ENCODE data around the gene TMEM201. TPM values are rescaled to one million over a fixed set of nuclear protein-coding genes. Genes with fewer than 3 reads are reported as not detected.

The TMEM201 gene
- total RNA-seq, 2 donors from 2014 or later, result 24.1 TPM

DNA sequence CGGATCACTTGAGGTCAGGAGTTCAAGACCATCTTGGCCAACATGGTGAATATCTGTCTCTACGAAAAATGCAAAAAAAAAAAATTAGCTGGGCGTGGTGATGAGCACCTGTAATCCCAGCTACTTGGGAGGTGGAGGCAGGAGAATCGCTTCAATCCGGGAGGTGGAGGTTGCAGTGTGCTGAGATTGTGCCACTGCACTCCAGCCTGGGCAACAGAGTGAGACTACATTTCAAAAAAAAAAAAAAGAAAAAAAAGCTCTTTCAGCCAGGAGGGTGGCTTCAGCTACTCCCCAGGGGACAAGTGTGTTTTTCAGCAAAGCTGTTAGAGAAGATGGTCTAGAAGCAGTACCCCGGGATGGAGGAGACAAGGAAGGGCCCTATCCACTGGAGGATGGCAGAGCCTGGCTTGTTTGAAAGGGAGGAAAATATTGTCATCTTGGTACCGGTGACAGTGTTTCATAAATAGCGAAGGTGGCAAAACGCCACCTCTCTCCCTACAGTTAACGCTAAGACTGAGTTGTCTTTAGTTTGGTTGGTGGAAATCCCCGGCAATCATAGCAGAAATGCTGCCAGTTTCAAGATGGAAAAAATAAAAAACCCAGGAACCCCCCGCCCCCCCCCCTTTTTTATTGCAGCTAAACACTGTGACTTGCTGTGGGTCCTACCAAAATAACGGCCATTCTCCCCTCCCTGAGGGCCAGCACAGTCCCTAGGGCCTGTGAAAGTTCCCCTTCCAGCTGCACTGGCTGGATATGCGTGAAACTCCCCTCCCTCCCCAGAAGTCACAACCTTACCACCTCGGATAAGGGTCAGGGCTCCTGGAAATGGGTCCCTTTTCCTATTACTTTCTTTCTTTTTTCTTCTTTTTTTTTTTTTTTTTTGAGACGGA is 66.4 kb downstream of the TMEM201 start:
- Histone ChIP-seq H3K36me3 (ENCODE audit: control insufficient read depth, insufficient read depth, low read length) (no peaks in the 10 kb centered on the region), H3K9me3 (ENCODE audit: control insufficient read depth, low read length) (no peaks in the 10 kb centered on the region), H3K9ac (ENCODE audit: extremely low read depth, low read length, poor library complexity, severe bottlenecking) (no peak overlapping the region), H3K27ac (ENCODE audit: low read depth, low read length) (no peak overlapping the region), H3K27me3 (ENCODE audit: control insufficient read depth, insufficient read depth, low read length, poor library complexity, severe bottlenecking) (peaks cover 44% of the 10 kb centered on the region), H3K4me3 (ENCODE audit: low read length) (no peak overlapping the region), H3K4me1 (ENCODE audit: control insufficient read depth, insufficient read depth, low read length) (no peaks in the 10 kb centered on the region)
- H3K9me3 Mint-ChIP-seq, result no peaks in the 10 kb centered on the region
- no peak for DNase-seq
- no peaks in the 10 kb centered on the region for H3K36me3 Mint-ChIP-seq (ENCODE audit: low read depth)
- H3K4me1 Mint-ChIP-seq, result peaks cover 2% of the 10 kb centered on the region
- no peak overlapping the region for H3K4me3 Mint-ChIP-seq
- WGBS, 2 experiments (ENCODE audit: insufficient coverage in 1 of 2, insufficient read length in 1 of 2), result 87 to 90% methylated on average over 7 to 15 of the region's 16 CpGs
- H3K27me3 Mint-ChIP-seq (ENCODE audit: insufficient read depth), result peaks cover 44% of the 10 kb centered on the region
- TF ChIP-seq, protein P1, sequence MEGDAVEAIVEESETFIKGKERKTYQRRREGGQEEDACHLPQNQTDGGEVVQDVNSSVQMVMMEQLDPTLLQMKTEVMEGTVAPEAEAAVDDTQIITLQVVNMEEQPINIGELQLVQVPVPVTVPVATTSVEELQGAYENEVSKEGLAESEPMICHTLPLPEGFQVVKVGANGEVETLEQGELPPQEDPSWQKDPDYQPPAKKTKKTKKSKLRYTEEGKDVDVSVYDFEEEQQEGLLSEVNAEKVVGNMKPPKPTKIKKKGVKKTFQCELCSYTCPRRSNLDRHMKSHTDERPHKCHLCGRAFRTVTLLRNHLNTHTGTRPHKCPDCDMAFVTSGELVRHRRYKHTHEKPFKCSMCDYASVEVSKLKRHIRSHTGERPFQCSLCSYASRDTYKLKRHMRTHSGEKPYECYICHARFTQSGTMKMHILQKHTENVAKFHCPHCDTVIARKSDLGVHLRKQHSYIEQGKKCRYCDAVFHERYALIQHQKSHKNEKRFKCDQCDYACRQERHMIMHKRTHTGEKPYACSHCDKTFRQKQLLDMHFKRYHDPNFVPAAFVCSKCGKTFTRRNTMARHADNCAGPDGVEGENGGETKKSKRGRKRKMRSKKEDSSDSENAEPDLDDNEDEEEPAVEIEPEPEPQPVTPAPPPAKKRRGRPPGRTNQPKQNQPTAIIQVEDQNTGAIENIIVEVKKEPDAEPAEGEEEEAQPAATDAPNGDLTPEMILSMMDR (conservative IDR thresholded peaks at IDR 0.05), result no peak
- no peak overlapping the region for H3K27ac Mint-ChIP-seq

DNA sequence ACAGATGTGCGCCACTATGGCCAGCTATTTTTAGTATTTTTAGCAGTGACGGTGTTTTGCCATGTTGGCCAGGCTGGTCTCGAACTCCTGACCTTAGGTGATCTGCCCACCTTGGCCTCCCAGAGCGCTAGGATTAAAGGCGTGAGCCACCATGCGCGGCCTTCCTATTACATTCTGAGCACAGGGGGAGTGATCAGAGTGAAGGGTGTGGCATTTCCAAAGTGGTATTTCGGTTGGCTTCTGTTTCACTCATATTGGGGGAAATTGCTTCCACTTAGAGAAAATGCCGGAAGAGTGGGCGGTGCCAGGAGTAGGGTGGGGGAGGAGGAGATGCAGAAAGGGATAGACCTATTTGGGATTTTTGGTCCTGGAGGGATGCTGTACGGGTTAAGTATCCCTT is 67.1 kb downstream of the TMEM201 start:
- no peaks in the 10 kb centered on the region for H3K4me1 ChIP-seq (ENCODE audit: control insufficient read depth, insufficient read depth, low read length)
- H3K27ac Mint-ChIP-seq, result no peak overlapping the region
- no peak overlapping the region for H3K4me3 Mint-ChIP-seq
- no peaks in the 10 kb centered on the region for H3K36me3 ChIP-seq (ENCODE audit: control insufficient read depth, insufficient read depth, low read length)
- no peak overlapping the region for H3K27ac ChIP-seq (ENCODE audit: low read depth, low read length)
- no peak overlapping the region for H3K4me3 ChIP-seq (ENCODE audit: low read length)
- no peaks in the 10 kb centered on the region for H3K9me3 ChIP-seq (ENCODE audit: control insufficient read depth, low read length)
- H3K9me3 Mint-ChIP-seq, result no peaks in the 10 kb centered on the region
- 95 to 98% methylated on average over 6 to 11 of the region's 11 CpGs for WGBS, 2 experiments (ENCODE audit: insufficient coverage in 1 of 2, insufficient read length in 1 of 2)
- no peak overlapping the region for H3K9ac ChIP-seq (ENCODE audit: extremely low read depth, low read length, poor library complexity, severe bottlenecking)
- peaks cover 2% of the 10 kb centered on the region for H3K4me1 Mint-ChIP-seq
- TF ChIP-seq, protein P1 (conservative IDR thresholded peaks at IDR 0.05), result no peak
- DNase-seq, result no peak
- H3K27me3 Mint-ChIP-seq (ENCODE audit: insufficient read depth), result peaks cover 36% of the 10 kb centered on the region
- no peaks in the 10 kb centered on the region for H3K36me3 Mint-ChIP-seq (ENCODE audit: low read depth)
- peaks cover 37% of the 10 kb centered on the region for H3K27me3 ChIP-seq (ENCODE audit: control insufficient read depth, insufficient read depth, low read length, poor library complexity, severe bottlenecking)

DNA sequence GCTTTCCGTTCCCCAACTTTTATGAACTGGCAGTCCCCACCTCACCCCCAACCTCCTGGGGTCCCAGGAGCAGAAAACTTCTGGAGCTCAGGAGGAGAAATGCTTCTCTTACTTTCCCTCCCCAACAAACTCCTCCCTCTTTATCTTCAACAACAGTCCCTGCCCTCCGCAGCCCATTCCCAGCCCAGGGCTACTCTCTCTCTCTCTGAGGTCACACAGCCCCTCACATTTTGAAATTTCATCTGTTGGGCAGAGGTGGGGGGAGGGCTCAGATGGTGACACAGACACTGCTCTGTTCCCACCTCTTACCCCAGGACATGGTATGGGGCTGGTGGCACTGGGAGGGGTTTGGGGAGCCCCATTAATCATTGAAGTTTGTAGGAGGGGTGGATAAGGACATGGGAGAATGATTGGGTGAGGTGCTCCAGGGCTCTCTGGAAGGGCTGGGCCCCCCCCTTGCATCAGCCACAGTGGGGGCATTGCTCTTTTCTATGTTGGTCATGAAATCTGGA is 68.9 kb downstream of the TMEM201 start:
- DNase-seq, result no peak
- H3K4me1 ChIP-seq (ENCODE audit: control insufficient read depth, insufficient read depth, low read length), result no peaks in the 10 kb centered on the region
- peaks cover 24% of the 10 kb centered on the region for H3K27me3 Mint-ChIP-seq (ENCODE audit: insufficient read depth)
- peaks cover 19% of the 10 kb centered on the region for H3K27me3 ChIP-seq (ENCODE audit: control insufficient read depth, insufficient read depth, low read length, poor library complexity, severe bottlenecking)
- H3K9ac ChIP-seq (ENCODE audit: extremely low read depth, low read length, poor library complexity, severe bottlenecking), result no peak overlapping the region
- no peaks in the 10 kb centered on the region for H3K36me3 ChIP-seq (ENCODE audit: control insufficient read depth, insufficient read depth, low read length)
- H3K27ac Mint-ChIP-seq, result no peak overlapping the region
- WGBS, 2 experiments (ENCODE audit: insufficient coverage in 1 of 2, insufficient read length in 1 of 2), result 78 to 100% methylated on average over 1 to 2 of the region's 2 CpGs
- no peaks in the 10 kb centered on the region for H3K4me1 Mint-ChIP-seq
- H3K4me3 ChIP-seq (ENCODE audit: low read length), result no peak overlapping the region
- H3K27ac ChIP-seq (ENCODE audit: low read depth, low read length), result no peak overlapping the region
- TF ChIP-seq, protein P1 (conservative IDR thresholded peaks at IDR 0.05), result no peak
- H3K9me3 ChIP-seq (ENCODE audit: control insufficient read depth, low read length), result no peaks in the 10 kb centered on the region
- no peaks in the 10 kb centered on the region for H3K36me3 Mint-ChIP-seq (ENCODE audit: low read depth)
- no peak overlapping the region for H3K4me3 Mint-ChIP-seq
- no peaks in the 10 kb centered on the region for H3K9me3 Mint-ChIP-seq
